Measurements from ENCODE around the gene C17orf113.

The C17orf113 gene

DNA sequence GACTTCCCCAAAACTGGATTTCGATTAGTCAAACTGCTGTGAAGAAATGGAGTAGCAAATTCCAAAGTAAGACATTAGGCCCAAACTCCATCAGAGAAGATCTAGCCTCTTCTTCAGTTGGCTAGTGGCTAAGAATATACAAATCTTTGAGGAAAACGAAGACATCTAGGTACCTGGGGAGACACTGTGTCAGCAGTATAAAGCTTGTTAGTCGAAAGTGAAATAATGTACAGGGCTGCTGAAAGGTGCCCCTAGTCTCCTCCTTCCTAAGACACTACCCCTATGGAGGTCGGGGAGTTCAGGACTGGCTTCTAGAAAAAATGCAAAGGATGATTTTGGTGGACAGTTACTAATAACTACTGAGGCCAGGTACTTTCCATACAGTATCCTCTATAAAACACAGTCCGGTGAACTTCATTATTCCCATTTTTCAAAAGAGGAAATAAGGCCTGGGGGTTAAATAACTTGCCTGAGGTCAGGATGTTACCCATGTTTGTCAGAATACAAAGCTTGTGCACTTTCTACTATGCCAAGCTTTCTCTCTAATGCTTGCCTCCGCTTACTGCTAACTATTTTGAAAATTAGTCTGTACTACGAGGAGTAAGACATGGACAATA lies 48.1 kb downstream of the C17orf113 start:
- TF ChIP-seq, protein P1, sequence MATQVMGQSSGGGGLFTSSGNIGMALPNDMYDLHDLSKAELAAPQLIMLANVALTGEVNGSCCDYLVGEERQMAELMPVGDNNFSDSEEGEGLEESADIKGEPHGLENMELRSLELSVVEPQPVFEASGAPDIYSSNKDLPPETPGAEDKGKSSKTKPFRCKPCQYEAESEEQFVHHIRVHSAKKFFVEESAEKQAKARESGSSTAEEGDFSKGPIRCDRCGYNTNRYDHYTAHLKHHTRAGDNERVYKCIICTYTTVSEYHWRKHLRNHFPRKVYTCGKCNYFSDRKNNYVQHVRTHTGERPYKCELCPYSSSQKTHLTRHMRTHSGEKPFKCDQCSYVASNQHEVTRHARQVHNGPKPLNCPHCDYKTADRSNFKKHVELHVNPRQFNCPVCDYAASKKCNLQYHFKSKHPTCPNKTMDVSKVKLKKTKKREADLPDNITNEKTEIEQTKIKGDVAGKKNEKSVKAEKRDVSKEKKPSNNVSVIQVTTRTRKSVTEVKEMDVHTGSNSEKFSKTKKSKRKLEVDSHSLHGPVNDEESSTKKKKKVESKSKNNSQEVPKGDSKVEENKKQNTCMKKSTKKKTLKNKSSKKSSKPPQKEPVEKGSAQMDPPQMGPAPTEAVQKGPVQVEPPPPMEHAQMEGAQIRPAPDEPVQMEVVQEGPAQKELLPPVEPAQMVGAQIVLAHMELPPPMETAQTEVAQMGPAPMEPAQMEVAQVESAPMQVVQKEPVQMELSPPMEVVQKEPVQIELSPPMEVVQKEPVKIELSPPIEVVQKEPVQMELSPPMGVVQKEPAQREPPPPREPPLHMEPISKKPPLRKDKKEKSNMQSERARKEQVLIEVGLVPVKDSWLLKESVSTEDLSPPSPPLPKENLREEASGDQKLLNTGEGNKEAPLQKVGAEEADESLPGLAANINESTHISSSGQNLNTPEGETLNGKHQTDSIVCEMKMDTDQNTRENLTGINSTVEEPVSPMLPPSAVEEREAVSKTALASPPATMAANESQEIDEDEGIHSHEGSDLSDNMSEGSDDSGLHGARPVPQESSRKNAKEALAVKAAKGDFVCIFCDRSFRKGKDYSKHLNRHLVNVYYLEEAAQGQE (IDR thresholded peaks at IDR 0.05; ENCODE audit: insufficient read depth in 1 of 2, low read depth in 2 of 2, low read length in 2 of 2) = no peak
- TF ChIP-seq SIN3A (IDR thresholded peaks at IDR 0.05; ENCODE audit: borderline replicate concordance, insufficient read depth, low read length) = no peak
- no peak for TF ChIP-seq FOXP2 (optimal IDR thresholded peaks at IDR 0.05; ENCODE audit: borderline replicate concordance, extremely low read depth, extremely low read length, insufficient read depth)
- TF ChIP-seq POLR2AphosphoS5 (IDR thresholded peaks at IDR 0.05; ENCODE audit: low read depth, low read length) = no peak
- TF ChIP-seq TAF1 (IDR thresholded peaks at IDR 0.05; ENCODE audit: borderline replicate concordance, insufficient read depth, low read length) = no peak

DNA sequence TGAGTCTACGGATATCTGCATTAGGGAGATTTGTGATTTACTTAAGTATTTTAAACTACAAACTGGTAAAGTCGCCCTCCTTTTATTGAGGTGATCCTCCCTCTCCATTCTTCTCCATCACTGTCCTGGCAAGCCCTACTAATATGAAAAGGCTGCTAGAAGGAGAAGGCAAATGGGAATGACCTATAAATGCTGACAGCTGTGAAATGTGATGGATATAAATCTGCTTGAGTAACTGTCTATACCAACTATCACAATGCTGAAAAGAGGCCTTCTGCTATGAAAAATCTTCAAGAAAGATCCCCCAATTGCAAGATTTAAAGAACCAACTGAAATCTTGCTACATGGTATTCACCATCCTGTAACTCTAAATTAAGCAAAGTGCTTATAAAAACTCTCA lies 48.7 kb downstream of the C17orf113 start:
- no peak for TF ChIP-seq TAF1 (IDR thresholded peaks at IDR 0.05; ENCODE audit: borderline replicate concordance, insufficient read depth, low read length)

- TF ChIP-seq TAF1 (IDR thresholded peaks at IDR 0.05; ENCODE audit: borderline replicate concordance, insufficient read depth, low read length) (no peak), SIN3A (IDR thresholded peaks at IDR 0.05; ENCODE audit: borderline replicate concordance, insufficient read depth, low read length) (no peak), FOXP2 (optimal IDR thresholded peaks at IDR 0.05; ENCODE audit: borderline replicate concordance, extremely low read depth, extremely low read length, insufficient read depth) (no peak), POLR2AphosphoS5 (IDR thresholded peaks at IDR 0.05; ENCODE audit: low read depth, low read length) (no peak)
- TF ChIP-seq, protein P1 (IDR thresholded peaks at IDR 0.05; ENCODE audit: insufficient read depth in 1 of 2, low read depth in 2 of 2, low read length in 2 of 2) = no peak
These were observed 49.8 kb downstream of the C17orf113 start for GRCh38 chr17:42000413-42001133.

GRCh38 chr17:41998497-41998896 lies 51.9 kb downstream of the C17orf113 start:
- TF ChIP-seq, protein P1 (IDR thresholded peaks at IDR 0.05; ENCODE audit: insufficient read depth in 1 of 2, low read depth in 2 of 2, low read length in 2 of 2) = no peak
- TF ChIP-seq POLR2AphosphoS5 (IDR thresholded peaks at IDR 0.05; ENCODE audit: low read depth, low read length) (no peak), SIN3A (IDR thresholded peaks at IDR 0.05; ENCODE audit: borderline replicate concordance, insufficient read depth, low read length) (no peak), FOXP2 (optimal IDR thresholded peaks at IDR 0.05; ENCODE audit: borderline replicate concordance, extremely low read depth, extremely low read length, insufficient read depth) (no peak), TAF1 (IDR thresholded peaks at IDR 0.05; ENCODE audit: borderline replicate concordance, insufficient read depth, low read length) (no peak)

- no peak for TF ChIP-seq TAF1 (IDR thresholded peaks at IDR 0.05; ENCODE audit: borderline replicate concordance, insufficient read depth, low read length)
- TF ChIP-seq, protein P1 (IDR thresholded peaks at IDR 0.05; ENCODE audit: insufficient read depth in 1 of 2, low read depth in 2 of 2, low read length in 2 of 2) = no peak
- no peak for TF ChIP-seq POLR2AphosphoS5 (IDR thresholded peaks at IDR 0.05; ENCODE audit: low read depth, low read length)
- TF ChIP-seq SIN3A (IDR thresholded peaks at IDR 0.05; ENCODE audit: borderline replicate concordance, insufficient read depth, low read length) = no peak
- TF ChIP-seq FOXP2 (optimal IDR thresholded peaks at IDR 0.05; ENCODE audit: borderline replicate concordance, extremely low read depth, extremely low read length, insufficient read depth) = no peak
These were observed 53.6 kb downstream of the C17orf113 start for GRCh38 chr17:41996855-41997164.

Data from PFSK-1 (cell line).